Measurements from ENCODE around the gene ZBED4.

ZBED4 gene

DNA sequence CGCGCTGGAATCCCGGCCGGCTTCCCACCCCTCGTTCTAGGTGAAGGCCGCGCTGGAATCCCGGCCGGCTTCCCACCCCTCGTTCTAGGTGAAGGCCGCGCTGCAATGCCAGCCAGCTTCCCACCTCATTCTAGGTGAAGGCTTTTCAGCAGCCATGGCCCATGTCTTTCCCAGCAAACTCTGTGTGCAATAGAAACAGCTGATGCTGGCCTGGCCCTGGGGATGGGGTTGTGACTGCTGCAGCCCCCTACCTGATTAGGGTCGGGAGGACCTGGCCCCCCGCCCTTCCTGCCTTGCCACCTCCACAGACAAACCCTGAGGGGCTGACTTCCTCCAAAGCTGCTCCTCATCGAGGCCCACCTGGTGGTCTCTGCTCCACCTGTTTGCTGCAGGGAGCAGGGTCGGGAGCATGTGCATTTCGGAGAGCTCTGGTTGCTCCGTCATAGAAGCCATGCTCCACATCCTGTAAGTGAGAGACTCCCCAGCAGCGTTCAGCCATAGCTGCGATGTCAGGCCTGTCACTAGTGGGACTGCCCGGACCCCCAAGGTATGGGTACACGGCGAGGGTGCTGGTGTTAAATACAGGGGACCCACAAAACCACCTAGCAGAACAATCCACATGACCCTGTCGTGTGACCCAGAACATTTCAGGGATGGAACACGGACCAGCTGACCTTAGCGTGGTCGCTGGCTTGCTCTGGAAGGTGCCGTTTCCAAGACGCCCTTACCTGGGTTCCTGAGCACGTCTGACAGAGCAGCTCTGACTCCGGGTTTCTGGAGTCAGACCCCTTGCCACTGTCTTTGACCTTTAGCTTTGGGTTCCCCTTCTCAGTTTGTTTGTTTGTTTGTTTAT lies 3.3 kb downstream of the ZBED4 start:
- Histone ChIP-seq H3K4me3 (ENCODE audit: extremely low read depth, insufficient read depth, low read length, poor library complexity, severe bottlenecking) (no peak overlapping the region), H3K27ac (ENCODE audit: low read depth, low read length, severe bottlenecking) (no peak overlapping the region), H3K36me3 (ENCODE audit: control insufficient read depth, insufficient read depth, low read length) (peaks cover 16% of the 10 kb centered on the region), H3K4me1 (ENCODE audit: control insufficient read depth, insufficient read depth, low read length, poor library complexity, severe bottlenecking) (peaks cover 15% of the 10 kb centered on the region), H3K9me3 (ENCODE audit: control insufficient read depth, low read length) (no peaks in the 10 kb centered on the region)
- 90 to 91% methylated on average over 25 to 27 of the region's 31 CpGs for WGBS, 2 experiments (ENCODE audit: insufficient coverage in 2 of 2)

DNA sequence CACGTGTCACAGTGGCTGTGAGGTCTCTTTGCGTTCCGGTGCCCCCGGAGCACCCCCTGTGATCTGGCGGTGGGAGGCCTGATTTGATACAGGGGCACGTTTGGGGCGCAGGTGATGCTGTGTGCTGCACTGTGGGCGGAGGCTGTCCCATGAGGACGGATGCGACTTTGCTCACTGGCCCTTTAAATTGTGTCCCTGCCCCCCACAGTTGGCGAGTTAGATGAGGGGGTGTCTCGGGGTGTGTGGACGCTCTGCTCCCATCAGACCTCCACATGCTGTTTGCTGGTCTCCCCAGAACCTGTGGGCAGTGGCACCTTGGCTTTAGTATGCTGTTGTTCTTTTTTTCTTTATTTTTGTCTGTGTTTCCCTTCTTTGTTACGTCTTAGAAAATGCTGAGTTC lies 5.2 kb downstream of the ZBED4 start:
- WGBS, 2 experiments (ENCODE audit: insufficient coverage in 2 of 2), result 94 to 96% methylated on average over 9 of the region's 14 CpGs
- H3K9me3 ChIP-seq (ENCODE audit: control insufficient read depth, low read length), result no peaks in the 10 kb centered on the region
- H3K27ac ChIP-seq (ENCODE audit: low read depth, low read length, severe bottlenecking), result no peak overlapping the region
- peaks cover 15% of the 10 kb centered on the region for H3K4me1 ChIP-seq (ENCODE audit: control insufficient read depth, insufficient read depth, low read length, poor library complexity, severe bottlenecking)
- H3K36me3 ChIP-seq (ENCODE audit: control insufficient read depth, insufficient read depth, low read length), result peaks cover 16% of the 10 kb centered on the region
- H3K4me3 ChIP-seq (ENCODE audit: extremely low read depth, insufficient read depth, low read length, poor library complexity, severe bottlenecking), result no peak overlapping the region

DNA sequence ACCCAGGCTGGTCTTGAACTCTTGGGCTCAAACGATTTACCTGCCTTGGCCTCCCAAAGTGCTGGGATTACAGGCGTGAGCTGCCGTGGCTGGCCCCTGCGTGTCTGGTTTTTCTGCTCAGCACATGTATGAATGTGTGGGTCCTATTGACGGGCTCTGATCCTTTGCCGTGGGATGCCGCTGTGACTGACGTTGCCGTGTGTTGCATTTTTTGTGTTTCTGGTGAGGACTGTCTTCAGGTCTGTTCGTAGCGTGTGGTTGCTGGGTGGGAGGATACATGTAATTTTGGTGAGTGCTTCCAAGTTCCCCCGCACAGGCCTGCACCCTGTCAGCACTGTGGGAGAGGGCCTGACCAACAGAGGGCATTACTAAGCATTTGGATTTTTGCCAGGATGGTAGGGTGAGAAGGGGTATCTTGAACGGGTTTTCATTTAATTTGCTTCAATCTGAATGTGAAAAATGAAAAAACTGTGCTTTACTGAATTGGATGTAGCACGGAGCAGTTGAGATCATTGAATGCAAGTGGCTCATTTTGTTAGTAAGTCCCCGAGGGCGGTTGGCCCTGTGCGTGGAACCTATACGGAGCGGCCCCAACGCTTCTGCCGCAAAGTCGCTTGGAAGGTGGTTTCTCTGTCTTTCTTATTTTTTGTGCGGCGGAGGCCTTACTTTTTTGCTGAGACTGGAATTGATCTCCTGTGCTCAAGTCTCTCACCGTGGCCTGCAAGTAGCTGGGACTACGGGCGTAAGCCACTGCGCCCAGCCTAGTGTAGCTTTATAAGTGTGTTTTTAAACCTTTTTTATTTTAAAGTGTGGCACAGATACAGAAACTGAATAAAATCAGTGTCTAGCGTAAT lies 8.2 kb downstream of the ZBED4 start:
- peaks cover 11% of the 10 kb centered on the region for H3K9me3 ChIP-seq (ENCODE audit: control insufficient read depth, low read length)
- WGBS, 2 experiments (ENCODE audit: insufficient coverage in 2 of 2), result 92 to 98% methylated on average over 19 to 28 of the region's 29 CpGs
- no peak overlapping the region for H3K27ac ChIP-seq (ENCODE audit: low read depth, low read length, severe bottlenecking)
- no peak overlapping the region for H3K4me3 ChIP-seq (ENCODE audit: extremely low read depth, insufficient read depth, low read length, poor library complexity, severe bottlenecking)
- no peaks in the 10 kb centered on the region for H3K4me1 ChIP-seq (ENCODE audit: control insufficient read depth, insufficient read depth, low read length, poor library complexity, severe bottlenecking)
- peaks cover 27% of the 10 kb centered on the region for H3K36me3 ChIP-seq (ENCODE audit: control insufficient read depth, insufficient read depth, low read length)

DNA sequence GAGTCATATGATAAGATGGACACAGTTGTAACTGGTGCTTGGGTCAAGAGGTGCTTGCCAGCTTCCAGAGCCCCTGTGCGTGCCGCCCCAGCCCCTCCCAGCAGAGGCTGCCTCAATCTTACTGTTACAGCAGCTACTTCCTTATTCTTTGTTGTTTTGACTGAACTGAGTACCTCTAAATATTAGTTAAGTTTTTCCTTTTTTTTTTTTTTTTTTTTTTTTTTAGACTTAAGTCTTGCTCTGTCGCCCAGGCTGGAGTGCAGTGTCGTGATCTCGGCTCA lies 8.8 kb downstream of the ZBED4 start:
- H3K27ac ChIP-seq (ENCODE audit: low read depth, low read length, severe bottlenecking), result no peak overlapping the region
- peaks cover 31% of the 10 kb centered on the region for H3K36me3 ChIP-seq (ENCODE audit: control insufficient read depth, insufficient read depth, low read length)
- peaks cover 11% of the 10 kb centered on the region for H3K9me3 ChIP-seq (ENCODE audit: control insufficient read depth, low read length)
- 100% methylated on average over 3 of the region's 5 CpGs; no CpG with 5 or more reads in 1 of the 2 experiments for WGBS, 2 experiments (ENCODE audit: insufficient coverage in 2 of 2)
- H3K4me3 ChIP-seq (ENCODE audit: extremely low read depth, insufficient read depth, low read length, poor library complexity, severe bottlenecking), result no peak overlapping the region
- no peaks in the 10 kb centered on the region for H3K4me1 ChIP-seq (ENCODE audit: control insufficient read depth, insufficient read depth, low read length, poor library complexity, severe bottlenecking)

DNA sequence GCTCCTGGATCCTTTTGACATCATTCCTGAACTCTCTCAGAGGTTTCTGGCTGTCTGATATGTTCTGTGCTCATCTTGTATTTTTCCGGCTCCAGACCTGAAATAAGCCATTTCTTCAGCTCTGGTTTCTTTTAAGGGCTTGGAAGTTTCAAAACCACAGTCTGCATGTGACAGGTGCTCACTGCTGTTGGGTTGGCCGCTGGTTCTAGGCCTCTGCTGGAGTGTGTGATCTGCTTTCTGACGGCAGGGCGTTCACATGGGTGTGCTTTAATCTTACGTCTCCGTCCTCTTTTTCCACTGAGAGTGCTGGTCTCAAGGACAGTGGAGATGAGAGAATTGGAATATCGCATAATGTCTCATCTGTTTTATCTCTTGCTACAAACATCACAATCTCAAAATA lies 10.3 kb downstream of the ZBED4 start:
- 80 to 98% methylated on average over 5 to 6 of the region's 7 CpGs for WGBS, 2 experiments (ENCODE audit: insufficient coverage in 2 of 2)
- H3K36me3 ChIP-seq (ENCODE audit: control insufficient read depth, insufficient read depth, low read length), result peaks cover 36% of the 10 kb centered on the region
- no peak overlapping the region for H3K4me3 ChIP-seq (ENCODE audit: extremely low read depth, insufficient read depth, low read length, poor library complexity, severe bottlenecking)
- no peaks in the 10 kb centered on the region for H3K4me1 ChIP-seq (ENCODE audit: control insufficient read depth, insufficient read depth, low read length, poor library complexity, severe bottlenecking)
- no peak overlapping the region for H3K27ac ChIP-seq (ENCODE audit: low read depth, low read length, severe bottlenecking)
- H3K9me3 ChIP-seq (ENCODE audit: control insufficient read depth, low read length), result peaks cover 18% of the 10 kb centered on the region

DNA sequence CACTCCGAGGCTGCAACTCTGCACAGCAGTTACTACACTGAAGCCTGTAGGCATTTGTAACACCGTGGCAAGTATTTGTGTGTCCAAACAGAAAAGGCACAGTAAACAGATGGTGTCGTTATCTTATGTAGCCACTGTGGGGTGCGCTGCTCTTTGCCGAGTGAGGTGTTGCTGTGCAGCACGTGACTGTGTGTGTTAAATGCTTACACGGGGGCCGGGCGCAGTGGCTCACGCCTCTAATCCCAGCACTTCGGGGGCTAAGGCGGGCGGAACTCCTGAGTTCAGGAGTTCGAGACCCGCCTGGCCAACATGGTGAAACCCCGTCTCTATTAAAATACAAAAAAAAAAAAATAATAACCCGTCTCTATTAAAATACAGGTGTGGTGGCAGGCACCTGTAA lies 11.5 kb downstream of the ZBED4 start:
- peaks cover 41% of the 10 kb centered on the region for H3K36me3 ChIP-seq (ENCODE audit: control insufficient read depth, insufficient read depth, low read length)
- no peak overlapping the region for H3K4me3 ChIP-seq (ENCODE audit: extremely low read depth, insufficient read depth, low read length, poor library complexity, severe bottlenecking)
- peaks cover 29% of the 10 kb centered on the region for H3K9me3 ChIP-seq (ENCODE audit: control insufficient read depth, low read length)
- H3K4me1 ChIP-seq (ENCODE audit: control insufficient read depth, insufficient read depth, low read length, poor library complexity, severe bottlenecking), result no peaks in the 10 kb centered on the region
- H3K27ac ChIP-seq (ENCODE audit: low read depth, low read length, severe bottlenecking), result no peak overlapping the region
- 73 to 87% methylated on average over 6 to 13 of the region's 17 CpGs for WGBS, 2 experiments (ENCODE audit: insufficient coverage in 2 of 2)

DNA sequence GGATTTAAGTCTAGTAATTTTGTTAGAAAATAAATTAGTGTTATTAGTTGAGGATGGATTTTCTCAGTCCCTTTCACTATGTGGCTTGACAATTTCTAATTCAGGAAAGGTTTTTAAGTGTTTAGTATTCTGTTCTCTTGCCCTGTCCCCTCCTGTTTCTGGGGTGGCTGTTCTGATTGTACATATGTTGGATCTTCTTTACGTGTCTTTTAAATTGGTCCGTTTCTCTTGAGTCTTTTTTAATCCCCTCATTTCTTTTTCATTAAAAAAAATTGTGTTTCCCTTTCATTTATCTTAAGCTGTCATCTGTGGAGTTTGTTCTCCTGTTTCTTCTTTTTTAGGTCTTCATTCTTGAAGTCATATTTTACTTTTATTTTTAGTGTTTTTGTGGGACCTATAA lies 12.5 kb downstream of the ZBED4 start:
- H3K4me3 ChIP-seq (ENCODE audit: extremely low read depth, insufficient read depth, low read length, poor library complexity, severe bottlenecking), result no peak overlapping the region
- WGBS, 2 experiments (ENCODE audit: insufficient coverage in 2 of 2), result no CpG with 5 or more reads among the region's 2 CpGs

DNA sequence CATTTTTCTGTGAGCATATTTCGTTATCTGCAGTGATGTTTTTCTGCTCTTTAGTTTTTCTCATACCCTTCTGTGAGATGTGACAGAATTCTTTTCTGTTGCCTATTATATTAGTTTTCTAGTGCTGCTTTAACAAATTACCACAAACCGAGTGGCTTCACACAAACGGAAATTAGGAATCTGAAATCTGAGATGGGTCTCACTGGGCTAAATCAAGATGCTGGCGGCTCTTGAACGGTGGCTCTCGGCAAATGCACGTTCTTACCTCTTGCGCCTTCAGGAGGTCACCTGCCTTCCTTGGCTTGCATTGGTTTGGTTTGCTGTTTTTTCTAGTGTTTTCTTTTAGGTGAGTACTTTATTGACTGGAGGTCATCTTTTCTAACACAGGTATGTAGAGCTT lies 13.0 kb downstream of the ZBED4 start:
- no peak overlapping the region for H3K27ac ChIP-seq (ENCODE audit: low read depth, low read length, severe bottlenecking)
- H3K4me1 ChIP-seq (ENCODE audit: control insufficient read depth, insufficient read depth, low read length, poor library complexity, severe bottlenecking), result no peaks in the 10 kb centered on the region
- no peak overlapping the region for H3K4me3 ChIP-seq (ENCODE audit: extremely low read depth, insufficient read depth, low read length, poor library complexity, severe bottlenecking)
- peaks cover 41% of the 10 kb centered on the region for H3K36me3 ChIP-seq (ENCODE audit: control insufficient read depth, insufficient read depth, low read length)
- H3K9me3 ChIP-seq (ENCODE audit: control insufficient read depth, low read length), result peaks cover 30% of the 10 kb centered on the region
- WGBS, 2 experiments (ENCODE audit: insufficient coverage in 2 of 2), result 80 to 94% methylated on average over 4 to 6 of the region's 8 CpGs

More for the DNA sequence above, 12.5 kb downstream of the ZBED4 start:
- Histone ChIP-seq H3K9me3 (ENCODE audit: control insufficient read depth, low read length) (peaks cover 30% of the 10 kb centered on the region), H3K36me3 (ENCODE audit: control insufficient read depth, insufficient read depth, low read length) (peaks cover 41% of the 10 kb centered on the region), H3K27ac (ENCODE audit: low read depth, low read length, severe bottlenecking) (no peak overlapping the region), H3K4me1 (ENCODE audit: control insufficient read depth, insufficient read depth, low read length, poor library complexity, severe bottlenecking) (no peaks in the 10 kb centered on the region)

DNA sequence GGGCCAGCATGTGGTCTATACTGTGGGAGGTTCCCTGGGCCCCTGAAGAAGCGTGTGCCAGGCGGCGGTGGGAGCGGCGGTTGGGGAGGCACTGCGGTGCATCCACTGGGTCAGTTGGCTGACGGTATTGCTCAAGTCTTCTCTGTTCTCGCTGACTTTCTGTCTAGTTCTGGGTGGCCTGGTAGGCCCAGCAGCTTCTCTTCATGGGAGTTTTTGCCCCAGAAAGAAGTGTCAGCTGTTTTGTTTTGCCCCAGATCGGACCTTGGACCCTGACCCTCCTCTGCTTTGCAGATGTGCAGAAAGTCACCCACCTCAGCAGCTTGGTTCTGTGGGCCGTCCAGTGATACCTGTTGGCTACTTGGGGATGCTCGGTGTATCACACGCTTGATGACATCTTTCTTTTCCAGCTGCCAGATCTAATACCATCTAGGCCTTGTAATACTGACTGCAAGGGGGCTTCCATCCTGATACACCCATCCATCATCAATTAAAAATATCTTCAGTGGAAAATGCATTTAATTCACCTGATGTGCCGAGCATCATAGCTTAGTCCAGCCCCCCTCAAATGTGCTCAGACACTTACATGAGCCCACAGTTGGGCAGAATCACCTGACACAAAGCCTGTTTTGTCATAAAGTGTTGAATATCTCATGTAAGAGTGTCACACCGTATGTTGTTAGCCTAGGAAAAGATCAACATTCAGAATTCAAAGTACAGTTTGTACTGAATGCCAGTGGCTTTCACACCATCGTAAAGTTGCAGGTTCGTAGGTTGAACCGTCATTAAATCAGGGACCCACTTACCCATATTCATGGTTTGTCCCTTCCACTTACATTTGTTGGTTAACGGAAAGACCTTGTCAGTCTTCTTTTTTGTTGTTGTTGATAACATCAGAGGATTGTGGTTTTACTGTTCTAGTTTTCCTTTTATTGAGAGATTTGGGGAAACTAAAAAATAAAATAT lies 13.9 kb downstream of the ZBED4 start:
- WGBS, 2 experiments (ENCODE audit: insufficient coverage in 2 of 2), result 94 to 95% methylated on average over 13 to 15 of the region's 18 CpGs
- no peaks in the 10 kb centered on the region for H3K4me1 ChIP-seq (ENCODE audit: control insufficient read depth, insufficient read depth, low read length, poor library complexity, severe bottlenecking)
- H3K27ac ChIP-seq (ENCODE audit: low read depth, low read length, severe bottlenecking), result no peak overlapping the region
- H3K9me3 ChIP-seq (ENCODE audit: control insufficient read depth, low read length), result peaks cover 30% of the 10 kb centered on the region
- no peak overlapping the region for H3K4me3 ChIP-seq (ENCODE audit: extremely low read depth, insufficient read depth, low read length, poor library complexity, severe bottlenecking)
- peaks cover 41% of the 10 kb centered on the region for H3K36me3 ChIP-seq (ENCODE audit: control insufficient read depth, insufficient read depth, low read length)

DNA sequence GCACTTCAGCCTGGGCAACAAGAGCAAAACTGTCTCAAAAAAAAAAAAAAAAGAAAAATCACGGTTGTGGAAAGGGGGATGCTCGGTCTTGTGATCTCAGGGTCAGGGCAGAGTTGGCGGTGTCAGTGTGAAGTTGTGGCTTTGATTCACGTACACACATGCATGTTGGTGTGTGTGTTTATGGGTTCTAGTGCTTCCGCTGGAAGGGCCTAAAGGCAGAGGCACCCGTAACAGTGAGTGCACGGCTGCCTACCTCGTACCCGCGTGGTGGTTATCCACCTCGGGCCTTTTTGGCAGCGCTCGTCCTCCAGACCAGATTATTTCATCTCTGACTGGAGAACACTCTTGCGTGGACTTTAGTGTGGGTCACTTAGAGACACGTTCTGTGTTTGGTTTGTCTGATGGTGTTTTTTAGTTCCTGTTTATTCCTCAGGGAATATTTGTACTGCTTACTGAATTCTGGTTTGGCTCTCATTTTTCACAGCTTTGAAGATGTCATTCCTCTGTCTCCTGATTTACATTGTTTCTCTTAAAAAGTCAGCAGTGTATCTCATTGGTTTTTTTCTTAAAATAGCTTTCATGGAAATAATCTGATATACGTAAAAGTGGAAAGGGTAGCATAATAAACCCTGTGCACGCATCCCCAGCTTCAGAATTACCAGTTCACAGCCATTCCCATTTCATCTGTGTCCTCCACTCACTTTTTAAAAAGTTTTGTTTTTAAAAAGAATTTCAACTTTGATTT lies 15.6 kb downstream of the ZBED4 start:
- Histone ChIP-seq H3K27ac (ENCODE audit: low read depth, low read length, severe bottlenecking) (no peak overlapping the region), H3K9me3 (ENCODE audit: control insufficient read depth, low read length) (peaks cover 30% of the 10 kb centered on the region), H3K4me3 (ENCODE audit: extremely low read depth, insufficient read depth, low read length, poor library complexity, severe bottlenecking) (no peak overlapping the region), H3K36me3 (ENCODE audit: control insufficient read depth, insufficient read depth, low read length) (peaks cover 41% of the 10 kb centered on the region), H3K4me1 (ENCODE audit: control insufficient read depth, insufficient read depth, low read length, poor library complexity, severe bottlenecking) (no peaks in the 10 kb centered on the region)
- WGBS, 2 experiments (ENCODE audit: insufficient coverage in 2 of 2), result 95% methylated on average over 8 to 14 of the region's 17 CpGs

Measured in mesodermal cell (in vitro differentiated cells).